HG02623 (cell line): Measurements from ENCODE around the gene KAT2A.
A peak's percentile ranks its signal among the peaks of the same experiment; 100 is the strongest.

Source experiments
- ATAC-seq: cut with Tn5 transposase; IDR thresholded peaks from one replicate; pipeline ENCODE4 v1.9.1; 2021; ENCODE audit warnings: moderate library complexity; ENCODE audit not compliant: unreplicated experiment

Gene KAT2A

GRCh38 chr17:42116705-42117396 is 4.3 kb downstream of the KAT2A start:
- no peak for ATAC-seq

GRCh38 chr17:42114118-42114517 is 7.0 kb downstream of the KAT2A start:
- no peak for ATAC-seq

GRCh38 chr17:42113293-42114069 is 7.7 kb downstream of the KAT2A start:
- no peak for ATAC-seq

- ATAC-seq = peak; percentile 51
These were observed 8.5 kb downstream of the KAT2A start, which contains the start of gene DHX58 for GRCh38 chr17:42112552-42113176. Gene DHX58, minus strand, starts transcription at chr17:42112714. Its CDS starts 822 bp downstream, at chr17:42111892.

- ATAC-seq = no peak
These were observed 9.2 kb downstream of the KAT2A start for GRCh38 chr17:42111871-42112551.

GRCh38 chr17:42111265-42111636 is 9.9 kb downstream of the KAT2A start:
- ATAC-seq = no peak

GRCh38 chr17:42110301-42111264 is 10.6 kb downstream of the KAT2A start:
- no peak for ATAC-seq

- no peak for ATAC-seq
These were observed 12.1 kb downstream of the KAT2A start for GRCh38 chr17:42109086-42109485.

- peak; percentile 65 for ATAC-seq
These were observed 13.3 kb downstream of the KAT2A start for GRCh38 chr17:42107597-42108576.

GRCh38 chr17:42107124-42107523 is 14.0 kb downstream of the KAT2A start:
- no peak for ATAC-seq

GRCh38 chr17:42106009-42106408 is 15.2 kb downstream of the KAT2A start:
- no peak for ATAC-seq

GRCh38 chr17:42104264-42104663 is 16.9 kb downstream of the KAT2A start:
- ATAC-seq = no peak

GRCh38 chr17:42103221-42103954 is 17.8 kb downstream of the KAT2A start:
- ATAC-seq = no peak

GRCh38 chr17:42101513-42102292 is 19.5 kb downstream of the KAT2A start:
- no peak for ATAC-seq

- no peak for ATAC-seq
These were observed 22.3 kb downstream of the KAT2A start for GRCh38 chr17:42098730-42099399.

- no peak for ATAC-seq
These were observed 23.2 kb downstream of the KAT2A start, which contains the start of gene ZNF385C for GRCh38 chr17:42097691-42098631. Gene ZNF385C, minus strand, starts transcription at chr17:42098473. Its CDS starts 35,417 bp downstream, at chr17:42063056.
